Right renal cortex interstitium (tissue), 3 donors: Measurements from ENCODE around the gene PRKACA. TPM values are rescaled to one million over a fixed set of nuclear protein-coding genes. Genes with fewer than 3 reads are reported as not detected.

ENCODE experiments used
- DNase-seq, 3 donors: peaks; one replicate each; pipeline ENCODE4 v3.0.0-alpha.2; 2013; ENCODE audit warnings: low read depth in 3 of 3, low spot score in 2 of 3
- polyA plus RNA-seq, 3 donors: library from polyadenylated mRNA; unstranded; fragments of 120-200 nt; gene quantifications; one replicate each; pipeline ENCODE4 v1.2.1, GENCODE V29; 2013; ENCODE audit not compliant: insufficient read length in 3 of 3

The PRKACA gene
- polyA plus RNA-seq: 10 to 100 TPM; 82.2 to 94.4 (median 86.0) TPM

GRCh38 chr19:14117668-14118164 lies at the start of gene PRKACA:
Gene PRKACA, minus strand, starts transcription at chr19:14117762. Its CDS starts 215 bp downstream, at chr19:14117547.
- DNase-seq: peak; percentile 88 to 96 (median 92)

- no peak for DNase-seq
These were observed 49.5 kb upstream of the PRKACA start for GRCh38 chr19:14166999-14167575.

- no peak for DNase-seq
These were observed 48.6 kb upstream of the PRKACA start for GRCh38 chr19:14165990-14166830.

GRCh38 chr19:14164724-14165493 lies 47.3 kb upstream of the PRKACA start:
- no peak for DNase-seq

GRCh38 chr19:14164082-14164481 lies 46.5 kb upstream of the PRKACA start:
- no peak for DNase-seq

- DNase-seq: no peak
These were observed 45.3 kb upstream of the PRKACA start for GRCh38 chr19:14162871-14163297.

- no peak for DNase-seq
These were observed 43.7 kb upstream of the PRKACA start for GRCh38 chr19:14161305-14161704.

- DNase-seq: no peak
These were observed 42.6 kb upstream of the PRKACA start for GRCh38 chr19:14160017-14160703.

- DNase-seq: no peak
These were observed 41.5 kb upstream of the PRKACA start for GRCh38 chr19:14159059-14159458.

GRCh38 chr19:14158276-14159023 lies 40.9 kb upstream of the PRKACA start:
- no peak for DNase-seq

GRCh38 chr19:14156971-14157717 lies 39.6 kb upstream of the PRKACA start:
- DNase-seq: no peak

GRCh38 chr19:14156122-14156521 lies 38.6 kb upstream of the PRKACA start:
- DNase-seq: no peak

- no peak for DNase-seq
These were observed 37.8 kb upstream of the PRKACA start for GRCh38 chr19:14155371-14155770.

GRCh38 chr19:14152713-14153112 lies 35.2 kb upstream of the PRKACA start:
- DNase-seq: no peak

- DNase-seq: no peak
These were observed 33.5 kb upstream of the PRKACA start for GRCh38 chr19:14150770-14151661.

GRCh38 chr19:14150041-14150769 lies 32.6 kb upstream of the PRKACA start:
- no peak for DNase-seq

GRCh38 chr19:14149509-14149994 lies 32.0 kb upstream of the PRKACA start:
- no peak for DNase-seq
